Mesendoderm (in vitro differentiated cells): ENCODE results near the gene PRKAG2.

Experiments used
- DNase-seq: peaks from one replicate; pipeline ENCODE4 v3.0.0; 2013
- H2AK5ac ChIP-seq: 2 replicates; pipeline ENCODE4 v1.6.1; 2013; ENCODE audit warnings: low read length, inconsistent platforms
- H2BK120ac ChIP-seq: 2 replicates; pipeline ENCODE4 v1.6.1; 2013; ENCODE audit warnings: low read depth, mild to moderate bottlenecking, low read length, moderate library complexity, mixed read lengths
- H2BK15ac ChIP-seq: replicated peaks from 2 replicates; pipeline ENCODE4 v1.6.1; 2013; ENCODE audit warnings: low read depth, mild to moderate bottlenecking, moderate library complexity
- H2BK5ac ChIP-seq: 2 replicates; pipeline ENCODE4 v1.6.1; 2013; ENCODE audit warnings: low read length, inconsistent platforms
- H3K18ac ChIP-seq: 2 replicates; pipeline ENCODE4 v1.6.1; 2013; ENCODE audit warnings: mild to moderate bottlenecking, low read length, mixed read lengths
- H3K23ac ChIP-seq: one replicate; pipeline ENCODE4 v1.6.1; 2013; ENCODE audit warnings: low read length
- H3K27ac ChIP-seq: 2 replicates; pipeline ENCODE4 v1.5.1; 2013; ENCODE audit warnings: low read depth, mild to moderate bottlenecking, inconsistent platforms, low read length, moderate library complexity
- H3K27me3 ChIP-seq: 2 replicates; pipeline ENCODE4 v1.6.1; 2013; ENCODE audit warnings: low read length, control low read depth, mild to moderate bottlenecking, inconsistent platforms; ENCODE audit not compliant: insufficient read depth, poor library complexity
- H3K36me3 ChIP-seq: 2 replicates; pipeline ENCODE4 v1.6.1; 2013; ENCODE audit warnings: low read length, inconsistent platforms; ENCODE audit not compliant: control insufficient read depth, insufficient read depth
- H3K4ac ChIP-seq: one replicate; pipeline ENCODE4 v1.6.1; 2013; ENCODE audit warnings: low read depth, mild to moderate bottlenecking, low read length, moderate library complexity
- H3K4me1 ChIP-seq: 2 replicates; pipeline ENCODE4 v1.6.1; 2013; ENCODE audit warnings: low read depth, low read length, inconsistent platforms; ENCODE audit not compliant: control insufficient read depth
- H3K4me2 ChIP-seq: 2 replicates; pipeline ENCODE4 v1.6.1; 2013; ENCODE audit warnings: low read length
- H3K4me3 ChIP-seq: 2 replicates; pipeline ENCODE4 v1.5.1; 2013; ENCODE audit warnings: mild to moderate bottlenecking, low read length
- H3K56ac ChIP-seq: one replicate; pipeline ENCODE4 v1.6.1; 2013; ENCODE audit warnings: low read length
- H3K79me1 ChIP-seq: 2 replicates; pipeline ENCODE4 v1.6.1; 2013; ENCODE audit warnings: low read length, inconsistent platforms
- H3K79me2 ChIP-seq: 2 replicates; pipeline ENCODE4 v1.6.1; 2013; ENCODE audit warnings: mild to moderate bottlenecking, low read length; ENCODE audit not compliant: control insufficient read depth, insufficient read depth
- H3K9ac ChIP-seq: 2 replicates; pipeline ENCODE4 v1.6.1; 2013; ENCODE audit warnings: low read length, inconsistent platforms
- H4K5ac ChIP-seq: one replicate; pipeline ENCODE4 v1.6.1; 2013; ENCODE audit warnings: low read length
- H4K8ac ChIP-seq: one replicate; pipeline ENCODE4 v1.6.1; 2013; ENCODE audit warnings: low read depth, mild to moderate bottlenecking, control low read depth, low read length, moderate library complexity
- WGBS: extraction: QIAGEN DNeasy Blood & Tissue Kit; methylation state at CpG from one replicate; pipeline ENCODE4 v1.1.7; 2013; ENCODE audit warnings: low lambda C conversion rate, missing lambda C conversion rate; ENCODE audit not compliant: insufficient coverage; ENCODE audit errors: extremely low coverage; 5-methylcytosine and 5-hydroxymethylcytosine counted together

The PRKAG2 gene

GRCh38 chr7:151629713-151630272 lies 247.1 kb downstream of the PRKAG2 start:
- no peak overlapping the region for H3K4me3 ChIP-seq
- no peak overlapping the region for H3K4ac ChIP-seq
- H3K56ac ChIP-seq, result no peak overlapping the region
- H2BK5ac ChIP-seq, result no peak overlapping the region
- H3K23ac ChIP-seq, result no peak overlapping the region
- H4K8ac ChIP-seq, result no peak overlapping the region
- no peak for DNase-seq
- H3K9ac ChIP-seq, result no peak overlapping the region
- H2BK120ac ChIP-seq, result no peak overlapping the region
- H4K5ac ChIP-seq, result no peak overlapping the region
- H3K27me3 ChIP-seq, result no peaks in the 10 kb centered on the region
- no peak overlapping the region for H3K4me2 ChIP-seq
- H3K79me1 ChIP-seq, result peaks cover 1% of the 10 kb centered on the region
- no CpG with 5 or more reads among the region's 8 CpGs for WGBS
- H3K4me1 ChIP-seq, result no peaks in the 10 kb centered on the region
- H3K18ac ChIP-seq, result no peak overlapping the region
- no peak overlapping the region for H2AK5ac ChIP-seq
- no peaks in the 10 kb centered on the region for H3K36me3 ChIP-seq
- no peaks in the 10 kb centered on the region for H3K79me2 ChIP-seq
- no peak overlapping the region for H2BK15ac ChIP-seq
- no peak overlapping the region for H3K27ac ChIP-seq

GRCh38 chr7:151628846-151629604 lies 247.9 kb downstream of the PRKAG2 start:
- Histone ChIP-seq H3K27me3 (no peaks in the 10 kb centered on the region), H2AK5ac (no peak overlapping the region), H3K23ac (no peak overlapping the region), H3K4ac (no peak overlapping the region), H3K9ac (no peak overlapping the region), H3K4me2 (no peak overlapping the region), H3K36me3 (no peaks in the 10 kb centered on the region), H2BK5ac (no peak overlapping the region), H3K79me2 (no peaks in the 10 kb centered on the region), H4K5ac (no peak overlapping the region), H3K56ac (peak overlapping the region; percentile 36), H2BK15ac (no peak overlapping the region), H3K4me1 (no peaks in the 10 kb centered on the region), H3K27ac (no peak overlapping the region), H3K4me3 (no peak overlapping the region), H3K18ac (no peak overlapping the region), H2BK120ac (no peak overlapping the region), H4K8ac (no peak overlapping the region), H3K79me1 (peaks cover 1% of the 10 kb centered on the region)
- no peak for DNase-seq
- no CpG with 5 or more reads among the region's 17 CpGs for WGBS

- no peaks in the 10 kb centered on the region for H3K36me3 ChIP-seq
- no peaks in the 10 kb centered on the region for H3K27me3 ChIP-seq
- H3K4me1 ChIP-seq, result no peaks in the 10 kb centered on the region
- H4K8ac ChIP-seq, result no peak overlapping the region
- no peak overlapping the region for H3K9ac ChIP-seq
- H3K79me2 ChIP-seq, result no peaks in the 10 kb centered on the region
- H3K27ac ChIP-seq, result no peak overlapping the region
- DNase-seq, result peak; percentile 80
- H3K4me2 ChIP-seq, result no peak overlapping the region
- H3K79me1 ChIP-seq, result peaks cover 1% of the 10 kb centered on the region
- no peak overlapping the region for H2AK5ac ChIP-seq
- no peak overlapping the region for H3K18ac ChIP-seq
- no peak overlapping the region for H2BK15ac ChIP-seq
- no CpG with 5 or more reads among the region's 11 CpGs for WGBS
- H4K5ac ChIP-seq, result no peak overlapping the region
- no peak overlapping the region for H3K23ac ChIP-seq
- no peak overlapping the region for H2BK120ac ChIP-seq
- no peak overlapping the region for H3K4me3 ChIP-seq
- no peak overlapping the region for H2BK5ac ChIP-seq
- no peak overlapping the region for H3K56ac ChIP-seq
- H3K4ac ChIP-seq, result no peak overlapping the region
Measured at GRCh38 chr7:151626422-151627115, 250.3 kb downstream of the PRKAG2 start.

GRCh38 chr7:151625606-151626005 lies 251.3 kb downstream of the PRKAG2 start:
- Histone ChIP-seq H3K4me3 (no peak overlapping the region), H4K8ac (no peak overlapping the region), H3K23ac (no peak overlapping the region), H3K4me1 (no peaks in the 10 kb centered on the region), H2BK120ac (no peak overlapping the region), H3K9ac (no peak overlapping the region), H3K79me2 (no peaks in the 10 kb centered on the region), H3K27ac (no peak overlapping the region), H2AK5ac (no peak overlapping the region), H3K27me3 (no peaks in the 10 kb centered on the region), H4K5ac (no peak overlapping the region), H3K79me1 (peaks cover 1% of the 10 kb centered on the region), H3K56ac (no peak overlapping the region), H3K18ac (no peak overlapping the region), H3K36me3 (no peaks in the 10 kb centered on the region), H2BK5ac (no peak overlapping the region), H3K4ac (no peak overlapping the region), H2BK15ac (no peak overlapping the region), H3K4me2 (no peak overlapping the region)
- WGBS, result no CpG with 5 or more reads among the region's 9 CpGs
- DNase-seq, result no peak

GRCh38 chr7:151624246-151624928 lies 252.5 kb downstream of the PRKAG2 start:
- Histone ChIP-seq H3K79me1 (peaks cover 1% of the 10 kb centered on the region), H3K79me2 (no peaks in the 10 kb centered on the region), H2BK5ac (no peak overlapping the region), H3K27ac (no peak overlapping the region), H3K4me2 (no peak overlapping the region), H4K8ac (no peak overlapping the region), H3K27me3 (no peaks in the 10 kb centered on the region), H3K4me1 (no peaks in the 10 kb centered on the region), H3K18ac (no peak overlapping the region), H2BK15ac (no peak overlapping the region), H2AK5ac (no peak overlapping the region), H3K36me3 (no peaks in the 10 kb centered on the region), H3K4me3 (no peak overlapping the region), H3K23ac (no peak overlapping the region), H2BK120ac (no peak overlapping the region), H3K4ac (no peak overlapping the region), H4K5ac (no peak overlapping the region), H3K56ac (no peak overlapping the region), H3K9ac (no peak overlapping the region)
- WGBS, result no CpG with 5 or more reads among the region's 18 CpGs
- peak; percentile 62 for DNase-seq
